ENCODE measurements around the gene AVL9.
A peak's percentile ranks its signal among the peaks of the same experiment; 100 is the strongest.

Gene AVL9

DNA sequence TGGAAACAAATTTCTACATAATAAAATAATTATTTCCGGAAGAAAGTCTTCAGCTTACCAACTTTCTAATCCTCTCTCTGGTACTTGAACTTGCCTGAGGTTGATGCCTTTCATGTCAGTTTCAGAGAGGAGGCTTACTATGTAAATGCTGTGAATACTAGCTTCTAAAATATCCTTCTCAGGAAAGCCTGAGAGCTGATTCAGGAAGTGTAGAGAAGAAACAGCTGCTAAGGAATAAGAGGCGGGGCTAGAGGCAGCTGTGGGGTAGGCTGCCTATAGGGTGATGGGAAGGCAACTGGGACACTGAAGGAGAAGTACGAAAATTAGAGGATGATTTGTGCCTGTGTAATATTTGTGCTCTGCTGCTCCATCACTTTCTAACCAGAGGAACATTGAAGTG lies 69.3 kb downstream of the AVL9 start:
- Histone ChIP-seq H3K36me3 (ENCODE audit: control insufficient read depth in 4 of 4, insufficient read depth in 4 of 4, low read length in 3 of 4) (peaks cover 9 to 41% (median 20%) of the 10 kb centered on the region in 4 experiments), H3K4me3 (ENCODE audit: control insufficient read depth in 1 of 7, extremely low read depth in 1 of 7, insufficient read depth in 4 of 7, low read depth in 2 of 7, low read length in 6 of 7) (no peak overlapping the region), H3K9me3 (ENCODE audit: control extremely low read depth in 1 of 5, control insufficient read depth in 4 of 5, insufficient read depth in 2 of 5, low read depth in 1 of 5, low read length in 4 of 5) (no peaks in the 10 kb centered on the region), H3K4me1 (ENCODE audit: control extremely low read depth in 1 of 4, control insufficient read depth in 4 of 4, insufficient read depth in 4 of 4, low read length in 3 of 4) (peaks cover 0 to 4% (median 0%) of the 10 kb centered on the region in 4 experiments), H3K27me3 (replicated peaks in 2 of 5; ENCODE audit: control insufficient read depth in 4 of 5, insufficient read depth in 5 of 5, low read length in 4 of 5) (no peaks in the 10 kb centered on the region), H3K27ac (ENCODE audit: insufficient read depth in 1 of 2, low read depth in 1 of 2, low read length in 2 of 2, poor library complexity in 1 of 2, severe bottlenecking in 2 of 2) (peak overlapping the region in 1 of 2 experiments; percentile 34)
- CTCF ChIA-PET, result interaction anchor here (1.3 kb wide), 1 partner anchor 68 kb away, joined by 3 read pairs; no protein-coding TSS in a partner anchor
- POLR2A ChIA-PET, result no interaction called here
- 22% methylated on average over 1 of the region's 3 CpGs for WGBS (ENCODE audit: insufficient coverage)
- DNase-seq, result peak in 2 of 3 donors; percentile 8 to 28

DNA sequence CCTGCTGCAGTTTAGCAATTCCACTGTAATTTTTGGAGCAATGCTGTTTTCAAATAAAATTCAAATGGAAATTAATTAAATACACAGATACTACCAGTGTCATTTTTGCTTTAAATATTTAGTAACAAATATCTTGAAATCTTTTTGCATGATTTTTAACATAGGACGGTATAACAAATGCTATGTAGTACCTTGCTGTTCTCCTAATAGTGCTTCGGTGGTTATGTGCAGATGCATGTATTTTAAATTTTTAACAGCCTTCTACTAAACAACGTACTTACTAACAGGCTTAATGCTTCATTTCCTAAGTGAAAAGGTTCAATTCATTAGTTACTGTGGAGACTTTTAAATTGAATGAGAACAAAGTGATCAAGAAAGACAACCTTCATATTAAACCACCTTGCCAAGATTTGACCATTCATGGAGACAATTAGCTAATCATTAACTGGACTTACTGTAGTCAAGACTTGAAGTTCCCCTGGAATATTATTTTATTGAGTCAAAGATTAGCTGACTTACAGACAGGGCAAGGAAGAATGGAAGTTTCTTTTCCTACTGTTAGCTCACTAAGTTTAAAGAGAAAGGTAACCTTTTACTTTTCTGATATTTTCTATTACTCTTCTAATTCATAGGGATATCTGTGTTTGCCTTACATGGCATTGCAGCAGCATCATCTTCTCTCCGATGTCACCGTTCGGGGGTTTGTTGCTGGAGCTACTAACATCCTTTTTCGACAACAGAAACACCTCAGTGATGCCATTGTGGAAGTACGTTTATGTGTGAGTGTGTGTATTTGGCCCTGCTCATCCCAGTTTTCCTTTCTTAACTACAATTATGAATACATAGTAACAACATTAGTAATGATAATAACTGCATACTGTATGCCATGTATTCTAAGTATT lies 74.3 kb downstream of the AVL9 start:
- WGBS (ENCODE audit: insufficient coverage), result no CpG with 5 or more reads among the region's 8 CpGs
- H3K36me3 ChIP-seq (ENCODE audit: control insufficient read depth in 4 of 4, insufficient read depth in 4 of 4, low read length in 3 of 4), result peaks cover 13 to 33% (median 18%) of the 10 kb centered on the region in 4 experiments
- H3K4me1 ChIP-seq (ENCODE audit: control extremely low read depth in 1 of 4, control insufficient read depth in 4 of 4, insufficient read depth in 4 of 4, low read length in 3 of 4), result peaks cover 0 to 1% (median 0%) of the 10 kb centered on the region in 4 experiments
- no peak overlapping the region for H3K4me3 ChIP-seq (ENCODE audit: control insufficient read depth in 1 of 7, extremely low read depth in 1 of 7, insufficient read depth in 4 of 7, low read depth in 2 of 7, low read length in 6 of 7)
- no peak for DNase-seq
- no peak overlapping the region for H3K27ac ChIP-seq (ENCODE audit: insufficient read depth in 1 of 2, low read depth in 1 of 2, low read length in 2 of 2, poor library complexity in 1 of 2, severe bottlenecking in 2 of 2)
- H3K27me3 ChIP-seq (replicated peaks in 2 of 5; ENCODE audit: control insufficient read depth in 4 of 5, insufficient read depth in 5 of 5, low read length in 4 of 5), result no peaks in the 10 kb centered on the region
- CTCF ChIA-PET, result no interaction called here
- H3K9me3 ChIP-seq (ENCODE audit: control extremely low read depth in 1 of 5, control insufficient read depth in 4 of 5, insufficient read depth in 2 of 5, low read depth in 1 of 5, low read length in 4 of 5), result no peaks in the 10 kb centered on the region
- POLR2A ChIA-PET, result no interaction called here

DNA sequence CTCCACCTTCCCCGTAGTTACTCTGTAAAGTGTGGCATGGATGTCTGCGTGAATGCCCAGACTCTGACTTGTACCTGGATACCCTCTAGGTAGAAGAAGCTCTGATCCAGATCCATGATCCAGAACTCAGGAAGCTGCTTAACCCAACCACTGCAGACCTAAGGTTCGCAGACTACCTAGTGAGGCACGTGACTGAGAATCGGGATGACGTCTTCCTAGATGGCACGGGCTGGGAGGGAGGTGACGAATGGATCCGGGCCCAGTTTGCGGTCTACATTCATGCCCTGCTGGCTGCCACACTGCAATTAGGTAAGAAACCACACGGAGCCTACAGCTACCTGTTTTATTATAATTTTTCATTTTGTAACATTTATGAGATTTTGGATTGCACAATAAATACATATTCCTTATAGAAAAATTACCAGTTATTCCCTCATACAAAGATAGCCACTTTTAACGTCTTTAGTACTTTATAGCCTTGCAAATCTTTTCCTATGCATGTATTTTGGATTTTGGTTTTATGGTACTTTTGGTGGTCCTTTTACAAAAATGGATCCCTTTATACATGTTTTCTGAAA lies 77.9 kb downstream of the AVL9 start:
- ChIA-PET POLR2A (no interaction called here), CTCF (no interaction called here)
- no peaks in the 10 kb centered on the region for H3K9me3 ChIP-seq (ENCODE audit: control extremely low read depth in 1 of 5, control insufficient read depth in 4 of 5, insufficient read depth in 2 of 5, low read depth in 1 of 5, low read length in 4 of 5)
- no peak for DNase-seq
- WGBS (ENCODE audit: insufficient coverage), result 97% methylated on average over 7 of the region's 12 CpGs
- H3K4me1 ChIP-seq (ENCODE audit: control extremely low read depth in 1 of 4, control insufficient read depth in 4 of 4, insufficient read depth in 4 of 4, low read length in 3 of 4), result no peaks in the 10 kb centered on the region
- H3K4me3 ChIP-seq (ENCODE audit: control insufficient read depth in 1 of 7, extremely low read depth in 1 of 7, insufficient read depth in 4 of 7, low read depth in 2 of 7, low read length in 6 of 7), result no peak overlapping the region
- peaks cover 21 to 57% (median 39%) of the 10 kb centered on the region in 4 experiments for H3K36me3 ChIP-seq (ENCODE audit: control insufficient read depth in 4 of 4, insufficient read depth in 4 of 4, low read length in 3 of 4)
- H3K27ac ChIP-seq (ENCODE audit: insufficient read depth in 1 of 2, low read depth in 1 of 2, low read length in 2 of 2, poor library complexity in 1 of 2, severe bottlenecking in 2 of 2), result no peak overlapping the region
- no peaks in the 10 kb centered on the region for H3K27me3 ChIP-seq (replicated peaks in 2 of 5; ENCODE audit: control insufficient read depth in 4 of 5, insufficient read depth in 5 of 5, low read length in 4 of 5)

DNA sequence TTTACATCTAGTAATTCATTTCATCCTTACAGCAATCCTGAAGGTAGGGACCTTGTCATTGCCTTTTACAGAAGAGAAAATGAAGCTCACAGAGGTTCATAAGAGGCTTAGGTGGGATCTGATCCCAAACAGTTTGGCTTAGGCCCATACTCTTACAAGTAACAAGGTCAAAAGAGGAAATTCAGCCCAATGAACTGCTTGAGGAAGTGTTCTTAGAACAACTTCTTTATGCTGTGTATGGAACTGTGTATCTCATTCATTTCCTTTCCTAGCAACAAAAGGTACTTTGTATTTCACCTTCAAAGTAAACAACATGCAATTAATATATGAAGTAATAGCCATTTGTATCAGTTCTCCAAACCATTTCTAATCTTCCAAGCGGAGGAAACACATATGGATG lies 79.3 kb downstream of the AVL9 start:
- H3K36me3 ChIP-seq (ENCODE audit: control insufficient read depth in 4 of 4, insufficient read depth in 4 of 4, low read length in 3 of 4), result peaks cover 21 to 55% (median 38%) of the 10 kb centered on the region in 4 experiments

DNA sequence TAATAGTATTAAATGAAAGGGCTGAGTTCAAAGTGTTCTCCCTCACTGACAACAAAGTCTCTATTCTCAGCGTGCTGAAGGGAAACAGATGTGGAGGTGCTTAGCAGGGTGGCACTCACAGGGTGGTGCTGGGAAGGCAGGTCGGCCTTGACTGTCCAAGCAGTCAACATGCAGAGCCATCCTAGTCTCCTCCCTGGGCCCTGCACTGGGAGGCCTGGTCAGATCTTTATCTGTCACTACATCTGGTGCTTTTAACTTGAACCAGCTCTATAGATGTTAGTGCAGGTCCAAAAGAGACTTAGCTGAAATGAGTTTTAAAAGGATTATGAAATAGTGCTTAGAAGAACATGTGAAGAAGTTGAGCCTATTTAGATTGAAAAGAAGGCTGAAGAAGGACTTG lies 82.1 kb downstream of the AVL9 start:
- no peak for DNase-seq
- Histone ChIP-seq H3K27ac (ENCODE audit: insufficient read depth in 1 of 2, low read depth in 1 of 2, low read length in 2 of 2, poor library complexity in 1 of 2, severe bottlenecking in 2 of 2) (no peak overlapping the region), H3K9me3 (ENCODE audit: control extremely low read depth in 1 of 5, control insufficient read depth in 4 of 5, insufficient read depth in 2 of 5, low read depth in 1 of 5, low read length in 4 of 5) (no peaks in the 10 kb centered on the region), H3K4me3 (ENCODE audit: control insufficient read depth in 1 of 7, extremely low read depth in 1 of 7, insufficient read depth in 4 of 7, low read depth in 2 of 7, low read length in 6 of 7) (no peak overlapping the region), H3K27me3 (replicated peaks in 2 of 5; ENCODE audit: control insufficient read depth in 4 of 5, insufficient read depth in 5 of 5, low read length in 4 of 5) (no peaks in the 10 kb centered on the region), H3K4me1 (ENCODE audit: control extremely low read depth in 1 of 4, control insufficient read depth in 4 of 4, insufficient read depth in 4 of 4, low read length in 3 of 4) (no peaks in the 10 kb centered on the region), H3K36me3 (ENCODE audit: control insufficient read depth in 4 of 4, insufficient read depth in 4 of 4, low read length in 3 of 4) (peaks cover 16 to 76% (median 46%) of the 10 kb centered on the region in 4 experiments)
- 83% methylated on average over 2 of the region's 2 CpGs for WGBS (ENCODE audit: insufficient coverage)
- CTCF ChIA-PET, result no interaction called here
- POLR2A ChIA-PET, result no interaction called here

More for the DNA sequence above, 79.3 kb downstream of the AVL9 start:
- 100% methylated on average over 1 of the region's 1 CpG for WGBS (ENCODE audit: insufficient coverage)
- H3K4me1 ChIP-seq (ENCODE audit: control extremely low read depth in 1 of 4, control insufficient read depth in 4 of 4, insufficient read depth in 4 of 4, low read length in 3 of 4), result no peaks in the 10 kb centered on the region
- ChIA-PET POLR2A (no interaction called here), CTCF (no interaction called here)
- H3K9me3 ChIP-seq (ENCODE audit: control extremely low read depth in 1 of 5, control insufficient read depth in 4 of 5, insufficient read depth in 2 of 5, low read depth in 1 of 5, low read length in 4 of 5), result no peaks in the 10 kb centered on the region
- no peaks in the 10 kb centered on the region for H3K27me3 ChIP-seq (replicated peaks in 2 of 5; ENCODE audit: control insufficient read depth in 4 of 5, insufficient read depth in 5 of 5, low read length in 4 of 5)
- H3K4me3 ChIP-seq (ENCODE audit: control insufficient read depth in 1 of 7, extremely low read depth in 1 of 7, insufficient read depth in 4 of 7, low read depth in 2 of 7, low read length in 6 of 7), result no peak overlapping the region
- no peak for DNase-seq
- H3K27ac ChIP-seq (ENCODE audit: insufficient read depth in 1 of 2, low read depth in 1 of 2, low read length in 2 of 2, poor library complexity in 1 of 2, severe bottlenecking in 2 of 2), result no peak overlapping the region

DNA sequence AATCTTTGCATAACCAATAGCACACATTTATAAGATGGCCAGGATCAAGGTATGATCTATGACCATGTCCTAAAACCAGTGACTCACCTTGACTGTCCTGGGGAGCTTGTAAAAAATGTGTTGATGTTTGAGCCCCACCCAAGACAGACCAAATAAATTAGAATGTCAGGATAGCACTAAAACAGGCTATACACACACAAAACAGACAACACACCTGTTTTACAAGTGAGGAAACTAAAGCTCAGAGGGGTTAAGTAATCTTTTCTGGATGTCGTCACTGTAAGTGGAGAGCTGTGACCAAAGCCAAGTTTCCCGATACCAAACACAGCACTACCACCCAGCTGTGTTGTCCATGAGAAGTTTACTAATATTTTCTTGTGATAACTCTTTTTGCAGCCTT lies 84.5 kb downstream of the AVL9 start:
- Histone ChIP-seq H3K27me3 (replicated peaks in 2 of 5; ENCODE audit: control insufficient read depth in 4 of 5, insufficient read depth in 5 of 5, low read length in 4 of 5) (no peaks in the 10 kb centered on the region), H3K27ac (ENCODE audit: insufficient read depth in 1 of 2, low read depth in 1 of 2, low read length in 2 of 2, poor library complexity in 1 of 2, severe bottlenecking in 2 of 2) (no peak overlapping the region), H3K9me3 (ENCODE audit: control extremely low read depth in 1 of 5, control insufficient read depth in 4 of 5, insufficient read depth in 2 of 5, low read depth in 1 of 5, low read length in 4 of 5) (no peaks in the 10 kb centered on the region), H3K4me3 (ENCODE audit: control insufficient read depth in 1 of 7, extremely low read depth in 1 of 7, insufficient read depth in 4 of 7, low read depth in 2 of 7, low read length in 6 of 7) (no peak overlapping the region), H3K36me3 (ENCODE audit: control insufficient read depth in 4 of 4, insufficient read depth in 4 of 4, low read length in 3 of 4) (peaks cover 14 to 79% (median 47%) of the 10 kb centered on the region in 4 experiments), H3K4me1 (ENCODE audit: control extremely low read depth in 1 of 4, control insufficient read depth in 4 of 4, insufficient read depth in 4 of 4, low read length in 3 of 4) (no peaks in the 10 kb centered on the region)
- POLR2A ChIA-PET, result no interaction called here
- no peak for DNase-seq
- CTCF ChIA-PET, result interaction anchor here (1.4 kb wide), 1 partner anchor 88 kb away, joined by 6 read pairs; no protein-coding TSS in a partner anchor
- no CpG with 5 or more reads among the region's 2 CpGs for WGBS (ENCODE audit: insufficient coverage)

DNA sequence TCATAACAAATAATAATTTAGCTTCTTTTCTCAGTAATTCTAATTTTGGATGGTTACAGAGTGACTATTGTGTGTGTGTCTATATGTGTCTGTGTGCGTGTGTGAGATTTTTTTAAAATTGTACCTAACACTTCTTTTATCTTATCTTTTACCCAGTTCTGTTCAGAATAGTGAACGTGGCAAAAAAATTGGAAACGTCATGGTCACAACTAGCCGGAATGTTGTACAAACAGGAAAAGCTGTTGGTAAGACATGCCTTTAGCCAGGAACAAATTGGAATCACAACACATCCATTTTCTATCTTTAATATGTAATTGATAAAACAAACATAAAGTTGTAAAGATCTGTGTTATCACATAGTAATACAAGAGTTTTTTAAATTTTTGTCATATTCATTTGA lies 85.4 kb downstream of the AVL9 start:
- H3K27ac ChIP-seq (ENCODE audit: insufficient read depth in 1 of 2, low read depth in 1 of 2, low read length in 2 of 2, poor library complexity in 1 of 2, severe bottlenecking in 2 of 2), result no peak overlapping the region
- WGBS (ENCODE audit: insufficient coverage), result no CpG with 5 or more reads among the region's 4 CpGs
- H3K4me3 ChIP-seq (ENCODE audit: control insufficient read depth in 1 of 7, extremely low read depth in 1 of 7, insufficient read depth in 4 of 7, low read depth in 2 of 7, low read length in 6 of 7), result no peak overlapping the region
- H3K27me3 ChIP-seq (replicated peaks in 2 of 5; ENCODE audit: control insufficient read depth in 4 of 5, insufficient read depth in 5 of 5, low read length in 4 of 5), result no peaks in the 10 kb centered on the region
- DNase-seq, result no peak
- ChIA-PET POLR2A (no interaction called here), CTCF (interaction anchor here (1.2 to 1.4 kb wide), 2 partner anchors 13 to 89 kb away, joined by 3 to 6 read pairs; no protein-coding TSS in a partner anchor)
- H3K36me3 ChIP-seq (ENCODE audit: control insufficient read depth in 4 of 4, insufficient read depth in 4 of 4, low read length in 3 of 4), result peaks cover 14 to 81% (median 48%) of the 10 kb centered on the region in 4 experiments
- H3K9me3 ChIP-seq (ENCODE audit: control extremely low read depth in 1 of 5, control insufficient read depth in 4 of 5, insufficient read depth in 2 of 5, low read depth in 1 of 5, low read length in 4 of 5), result no peaks in the 10 kb centered on the region
- H3K4me1 ChIP-seq (ENCODE audit: control extremely low read depth in 1 of 4, control insufficient read depth in 4 of 4, insufficient read depth in 4 of 4, low read length in 3 of 4), result no peaks in the 10 kb centered on the region

Data from common myeloid progenitor, CD34-positive (primary cell).